C4-2B (cell line): Measurements from ENCODE around the gene AP3D1.

Experiments used
- H3K27ac ChIP-seq: fragments of 450-650 bp; 2 replicates; pipeline ENCODE4 v1.5.1; 2017
- ZFX ChIP-seq: fragments of 450-650 bp; IDR thresholded peaks from 2 replicates; pipeline ENCODE4 v1.6.1; 2017
- TF ChIP-seq, protein P1 (sequence below): fragments of 450-650 bp; conservative IDR thresholded peaks from 2 replicates; pipeline ENCODE4 v1.5.1; 2017; ENCODE audit warnings: mild to moderate bottlenecking

Gene AP3D1

GRCh38 chr19:2164020-2164998, 12.9 kb upstream of the AP3D1 start:
- H3K27ac ChIP-seq: peak overlapping the region; percentile 96
- peak; percentile 38; the same call in 1 of the 2 replicates for TF ChIP-seq ZFX
- TF ChIP-seq, protein P1, sequence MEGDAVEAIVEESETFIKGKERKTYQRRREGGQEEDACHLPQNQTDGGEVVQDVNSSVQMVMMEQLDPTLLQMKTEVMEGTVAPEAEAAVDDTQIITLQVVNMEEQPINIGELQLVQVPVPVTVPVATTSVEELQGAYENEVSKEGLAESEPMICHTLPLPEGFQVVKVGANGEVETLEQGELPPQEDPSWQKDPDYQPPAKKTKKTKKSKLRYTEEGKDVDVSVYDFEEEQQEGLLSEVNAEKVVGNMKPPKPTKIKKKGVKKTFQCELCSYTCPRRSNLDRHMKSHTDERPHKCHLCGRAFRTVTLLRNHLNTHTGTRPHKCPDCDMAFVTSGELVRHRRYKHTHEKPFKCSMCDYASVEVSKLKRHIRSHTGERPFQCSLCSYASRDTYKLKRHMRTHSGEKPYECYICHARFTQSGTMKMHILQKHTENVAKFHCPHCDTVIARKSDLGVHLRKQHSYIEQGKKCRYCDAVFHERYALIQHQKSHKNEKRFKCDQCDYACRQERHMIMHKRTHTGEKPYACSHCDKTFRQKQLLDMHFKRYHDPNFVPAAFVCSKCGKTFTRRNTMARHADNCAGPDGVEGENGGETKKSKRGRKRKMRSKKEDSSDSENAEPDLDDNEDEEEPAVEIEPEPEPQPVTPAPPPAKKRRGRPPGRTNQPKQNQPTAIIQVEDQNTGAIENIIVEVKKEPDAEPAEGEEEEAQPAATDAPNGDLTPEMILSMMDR: no peak

DNA sequence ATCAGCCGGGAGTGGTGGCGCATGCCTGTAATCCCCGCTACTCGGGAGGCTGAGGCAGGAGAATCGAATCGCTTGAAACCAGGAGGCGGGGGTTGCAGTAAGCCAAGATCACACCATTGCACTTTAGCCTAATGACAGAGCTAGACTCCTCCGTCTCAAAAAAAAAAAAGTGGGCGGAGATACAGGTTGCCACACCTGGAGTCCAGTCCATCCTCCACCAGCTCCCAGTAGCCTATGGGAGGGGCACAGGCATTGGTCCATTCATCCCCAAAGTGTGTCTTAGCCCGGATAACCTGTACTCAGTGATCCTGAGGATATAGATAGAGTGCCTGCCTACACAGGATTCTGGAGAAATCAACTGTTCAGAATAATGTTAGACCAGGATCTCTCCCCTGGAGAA, 9.0 kb upstream of the AP3D1 start:
- no peak overlapping the region for H3K27ac ChIP-seq
- TF ChIP-seq, protein P1: no peak

DNA sequence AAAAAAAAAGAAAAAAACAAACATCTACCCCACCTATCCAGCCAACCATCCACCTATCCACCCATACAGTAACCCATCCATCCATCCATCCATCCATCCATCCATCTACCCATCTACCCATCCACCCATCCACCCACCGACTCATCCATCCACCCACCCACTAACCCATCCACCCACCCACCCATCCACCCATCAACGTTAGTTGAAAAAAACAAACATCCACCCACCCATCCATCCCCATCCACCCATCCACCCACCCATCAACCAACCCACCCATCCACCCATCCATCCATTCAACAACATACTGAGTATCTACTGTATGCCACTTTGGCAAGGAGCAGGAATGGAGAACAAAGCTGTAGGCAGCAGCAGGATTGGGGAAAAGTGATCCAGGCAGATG, 6.1 kb upstream of the AP3D1 start:
- TF ChIP-seq, protein P1: no peak
- TF ChIP-seq ZFX: no peak
- H3K27ac ChIP-seq: no peak overlapping the region

- peak overlapping the region; percentile 62 for H3K27ac ChIP-seq
- no peak for TF ChIP-seq ZFX
- TF ChIP-seq, protein P1: no peak
Observed at GRCh38 chr19:2154587-2155075, 3.3 kb upstream of the AP3D1 start.

- peak; percentile 99 for TF ChIP-seq ZFX
- TF ChIP-seq, protein P1: no peak
- H3K27ac ChIP-seq: peak overlapping the region; percentile 97
Observed at GRCh38 chr19:2150794-2151338, 500 bp downstream of the AP3D1 start.

GRCh38 chr19:2149980-2150793, 1.2 kb downstream of the AP3D1 start:
- H3K27ac ChIP-seq: peak overlapping the region; percentile 97
- no peak for TF ChIP-seq ZFX
- TF ChIP-seq, protein P1: no peak
